ENCODE data around the gene KCNA2.

KCNA2 gene

GRCh38 chr1:110645821-110646735 lies 39.9 kb upstream of the KCNA2 start:
- H3K9me3 ChIP-seq (ENCODE audit: control insufficient read depth, low read length): no peaks in the 10 kb centered on the region
- no peaks in the 10 kb centered on the region for H3K27me3 ChIP-seq (ENCODE audit: control insufficient read depth, insufficient read depth, low read length)
- H2AFZ ChIP-seq: no peak overlapping the region
- H3K9ac ChIP-seq: no peak overlapping the region
- H3K27ac ChIP-seq: no peak overlapping the region
- no peak for TF ChIP-seq CTCF (IDR thresholded peaks at IDR 0.05)
- no peaks in the 10 kb centered on the region for H3K79me2 ChIP-seq
- H3K4me1 ChIP-seq: no peaks in the 10 kb centered on the region
- H3K4me2 ChIP-seq (ENCODE audit: low read length): no peak overlapping the region
- no peaks in the 10 kb centered on the region for H3K36me3 ChIP-seq (ENCODE audit: control insufficient read depth, insufficient read depth, low read length)
- H3K4me3 ChIP-seq (ENCODE audit: low read depth, low read length): no peak overlapping the region

- Histone ChIP-seq H3K9me3 (ENCODE audit: control insufficient read depth, low read length) (no peaks in the 10 kb centered on the region), H3K27ac (no peak overlapping the region), H3K4me3 (ENCODE audit: low read depth, low read length) (no peak overlapping the region), H3K4me1 (no peaks in the 10 kb centered on the region), H3K36me3 (ENCODE audit: control insufficient read depth, insufficient read depth, low read length) (no peaks in the 10 kb centered on the region), H3K4me2 (ENCODE audit: low read length) (no peak overlapping the region), H2AFZ (no peak overlapping the region), H3K27me3 (ENCODE audit: control insufficient read depth, insufficient read depth, low read length) (no peaks in the 10 kb centered on the region), H3K79me2 (no peaks in the 10 kb centered on the region), H3K9ac (no peak overlapping the region)
- TF ChIP-seq CTCF (IDR thresholded peaks at IDR 0.05): no peak
Observed at GRCh38 chr1:110645211-110645610, 39.1 kb upstream of the KCNA2 start.

GRCh38 chr1:110643879-110644472 lies 37.8 kb upstream of the KCNA2 start:
- Histone ChIP-seq H3K36me3 (ENCODE audit: control insufficient read depth, insufficient read depth, low read length) (no peaks in the 10 kb centered on the region), H2AFZ (no peak overlapping the region), H3K4me3 (ENCODE audit: low read depth, low read length) (no peak overlapping the region), H3K9ac (no peak overlapping the region), H3K4me1 (no peaks in the 10 kb centered on the region), H3K79me2 (no peaks in the 10 kb centered on the region), H3K4me2 (ENCODE audit: low read length) (no peak overlapping the region), H3K27me3 (ENCODE audit: control insufficient read depth, insufficient read depth, low read length) (no peaks in the 10 kb centered on the region), H3K27ac (no peak overlapping the region), H3K9me3 (ENCODE audit: control insufficient read depth, low read length) (no peaks in the 10 kb centered on the region)
- TF ChIP-seq CTCF (IDR thresholded peaks at IDR 0.05): no peak

- TF ChIP-seq CTCF (IDR thresholded peaks at IDR 0.05): no peak
- no peak overlapping the region for H3K27ac ChIP-seq
- no peaks in the 10 kb centered on the region for H3K36me3 ChIP-seq (ENCODE audit: control insufficient read depth, insufficient read depth, low read length)
Observed at GRCh38 chr1:110639724-110640386, 33.7 kb upstream of the KCNA2 start.

More at GRCh38 chr1:110639724-110640386, 33.7 kb upstream of the KCNA2 start:
- no peaks in the 10 kb centered on the region for H3K4me1 ChIP-seq
- no peak overlapping the region for H3K4me2 ChIP-seq (ENCODE audit: low read length)
- no peak overlapping the region for H3K4me3 ChIP-seq (ENCODE audit: low read depth, low read length)
- H3K79me2 ChIP-seq: no peaks in the 10 kb centered on the region
- H3K9me3 ChIP-seq (ENCODE audit: control insufficient read depth, low read length): no peaks in the 10 kb centered on the region
- no peaks in the 10 kb centered on the region for H3K27me3 ChIP-seq (ENCODE audit: control insufficient read depth, insufficient read depth, low read length)
- H3K9ac ChIP-seq: no peak overlapping the region
- no peak overlapping the region for H2AFZ ChIP-seq
